Central memory CD4-positive, alpha-beta T cell (primary cell): ENCODE results near the gene TRDN.
"Not testable (repeated sequence)": the region's sequence is repeated elsewhere in the genome, so short reads cannot be mapped to it uniquely, and the experiment has no call there.

Source experiments
- DNase-seq: peaks from one replicate; pipeline ENCODE4 v3.0.0; 2022

Gene TRDN

DNA sequence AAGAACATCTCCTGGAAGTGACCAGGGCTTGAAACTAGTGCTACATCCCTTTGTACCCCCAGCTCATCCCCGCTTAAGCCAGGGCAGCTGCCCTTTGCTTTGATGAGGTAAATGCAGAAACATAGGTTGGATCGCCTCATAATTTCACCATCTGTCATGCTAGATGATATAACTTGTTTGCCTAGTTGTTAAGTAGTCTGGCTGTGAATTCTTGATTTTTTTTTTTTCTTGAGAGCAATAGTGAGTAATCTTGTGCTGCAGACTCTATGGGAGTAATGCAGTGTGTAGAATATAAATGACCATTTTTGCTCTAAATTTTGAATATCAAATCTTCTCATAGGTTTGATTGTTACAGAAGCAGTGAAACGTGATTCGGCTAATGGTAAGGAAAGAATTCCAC, 4.1 kb downstream of the TRDN start:
- DNase-seq = no peak

DNA sequence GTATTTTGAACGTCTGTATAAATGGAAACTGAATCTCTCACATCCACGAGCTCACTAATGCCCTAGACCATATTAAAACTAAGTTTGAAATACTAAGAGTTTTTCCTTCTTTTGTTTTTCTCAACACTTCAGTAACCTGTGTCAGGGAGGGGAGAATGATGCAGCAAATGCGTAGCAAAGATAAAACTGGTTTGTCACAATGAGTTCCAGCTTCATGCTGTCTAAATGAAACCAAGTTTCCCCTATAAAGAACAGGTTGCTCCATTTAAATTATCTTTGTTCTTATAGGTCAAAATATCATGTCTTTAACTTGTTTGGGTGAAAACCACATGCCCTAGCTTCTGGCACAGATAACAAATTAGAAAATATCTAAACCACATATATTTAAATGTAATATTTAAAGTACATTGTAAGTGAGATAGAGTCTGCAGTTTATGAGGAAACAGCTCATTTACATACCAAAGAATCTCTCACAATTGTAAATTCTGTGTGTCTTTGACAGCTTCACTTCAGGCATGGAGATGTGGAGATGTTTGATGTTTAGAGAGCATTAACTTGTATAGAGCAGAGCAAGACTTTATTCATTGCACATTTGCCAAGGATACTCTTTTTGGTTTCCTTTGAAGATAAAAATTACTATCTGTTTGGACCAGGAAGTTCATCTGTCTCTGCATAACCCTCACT, 7.3 kb downstream of the TRDN start:
- DNase-seq = no peak

DNA sequence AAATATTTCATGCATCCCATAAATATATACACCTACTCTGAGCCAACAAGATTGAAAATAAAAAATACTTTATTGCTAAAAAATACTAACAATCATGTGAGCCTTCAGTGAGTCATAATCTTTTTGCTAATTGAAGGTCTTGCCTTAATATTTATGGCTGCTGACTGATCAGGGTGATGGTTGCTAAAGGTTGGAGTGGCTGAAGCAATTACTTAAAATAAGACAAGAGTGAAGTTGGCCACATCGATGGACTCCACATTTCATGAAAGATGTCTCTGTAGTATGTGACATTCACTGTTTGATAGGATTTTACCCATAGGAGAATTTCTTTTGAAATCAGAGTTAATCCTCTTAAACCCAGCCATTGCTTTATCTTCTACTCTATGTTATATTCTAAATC, 11.1 kb downstream of the TRDN start:
- no peak for DNase-seq

- no peak for DNase-seq
These were observed 14.0 kb downstream of the TRDN start for GRCh38 chr6:123622780-123623179.

- no peak for DNase-seq
These were observed 17.6 kb downstream of the TRDN start for GRCh38 chr6:123619156-123619555.

- no peak for DNase-seq
These were observed 19.8 kb downstream of the TRDN start for GRCh38 chr6:123616942-123617341.

DNA sequence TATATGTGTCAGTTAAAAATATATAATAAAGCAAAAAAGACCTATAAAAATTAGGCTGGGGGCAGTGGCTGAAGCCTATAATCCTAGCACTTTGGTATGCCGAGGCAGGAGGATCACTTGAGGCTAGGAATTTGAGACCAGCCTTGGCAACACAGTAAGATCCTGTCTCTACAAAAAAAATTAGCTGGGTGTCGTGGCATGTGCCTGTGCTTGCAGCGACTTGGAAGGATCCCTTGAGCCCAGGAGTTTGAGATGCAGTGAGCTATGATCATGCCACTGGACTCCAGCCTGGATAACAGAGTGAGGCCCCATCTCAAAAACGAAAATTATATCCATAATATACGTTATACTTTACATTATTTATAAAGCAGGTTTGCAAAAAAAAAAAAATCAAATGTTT, 20.7 kb downstream of the TRDN start:
- no peak for DNase-seq

GRCh38 chr6:123610779-123611178, 26.0 kb downstream of the TRDN start:
- no peak for DNase-seq

- DNase-seq = no peak
These were observed 32.7 kb downstream of the TRDN start for GRCh38 chr6:123604067-123604466.

- DNase-seq = no peak
These were observed 38.7 kb downstream of the TRDN start for GRCh38 chr6:123598011-123598410.

DNA sequence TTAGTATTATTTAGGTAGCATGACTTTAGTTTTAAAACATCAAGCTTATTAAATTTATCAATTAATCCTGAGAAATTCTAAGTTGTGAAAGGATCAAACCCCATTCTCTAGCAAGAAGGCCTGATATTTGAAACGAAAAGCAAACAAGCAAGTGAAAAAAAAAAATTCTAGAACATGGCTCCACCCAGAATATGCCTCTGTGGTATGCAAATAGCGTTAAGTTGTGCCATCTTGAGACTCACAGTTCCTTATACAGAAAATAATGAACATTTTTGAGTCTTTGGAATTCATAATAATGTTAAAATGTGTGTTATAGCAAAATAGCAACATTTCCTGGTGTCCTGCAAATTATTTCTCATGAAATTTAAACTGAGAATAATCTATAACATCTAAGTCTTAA, 42.0 kb downstream of the TRDN start:
- no peak for DNase-seq

GRCh38 chr6:123592426-123592825, 44.3 kb downstream of the TRDN start:
- DNase-seq = no peak

- DNase-seq = no peak
These were observed 46.8 kb downstream of the TRDN start for GRCh38 chr6:123589973-123590372.

- DNase-seq = no peak
These were observed 47.4 kb downstream of the TRDN start for GRCh38 chr6:123589317-123589716.

DNA sequence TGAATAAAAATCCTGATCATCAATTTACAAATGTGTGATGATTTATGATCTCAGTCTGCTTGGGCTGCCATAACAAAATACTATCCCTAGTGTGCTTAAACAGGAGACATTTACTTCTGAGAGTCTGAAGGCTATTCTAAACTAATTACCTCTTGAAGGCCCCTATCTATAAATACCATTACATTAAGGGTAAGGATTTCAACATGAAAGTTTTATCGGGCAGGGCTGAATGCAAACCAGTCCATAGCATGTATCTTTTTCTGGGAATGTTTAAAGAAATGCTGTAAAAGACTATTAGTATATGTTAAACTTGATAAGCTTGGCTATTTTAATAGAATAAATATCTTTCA, 48.2 kb downstream of the TRDN start:
- DNase-seq = no peak

- DNase-seq = no peak
These were observed 48.8 kb downstream of the TRDN start for GRCh38 chr6:123587838-123588545.

DNA sequence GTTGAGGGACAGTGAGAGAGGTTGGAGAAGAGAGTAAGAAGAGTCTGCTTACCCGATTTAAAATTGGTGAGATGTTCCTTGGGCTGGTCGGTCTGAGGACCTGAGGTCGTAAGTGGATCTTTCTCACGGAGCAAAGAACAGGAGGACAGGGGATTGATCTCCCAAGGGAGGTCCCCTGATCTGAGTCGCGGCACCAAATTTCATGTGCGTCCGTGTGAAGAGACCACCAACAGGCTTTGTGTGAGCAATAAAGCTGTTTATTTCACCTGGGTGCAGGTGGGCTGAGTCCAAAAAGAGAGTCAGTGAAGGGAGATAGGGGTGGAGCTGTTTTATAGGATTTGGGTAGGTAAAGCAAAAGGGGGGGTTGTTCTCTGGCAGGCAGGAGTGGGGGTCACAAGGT, 49.3 kb downstream of the TRDN start:
- not testable (repeated sequence) for DNase-seq

DNA sequence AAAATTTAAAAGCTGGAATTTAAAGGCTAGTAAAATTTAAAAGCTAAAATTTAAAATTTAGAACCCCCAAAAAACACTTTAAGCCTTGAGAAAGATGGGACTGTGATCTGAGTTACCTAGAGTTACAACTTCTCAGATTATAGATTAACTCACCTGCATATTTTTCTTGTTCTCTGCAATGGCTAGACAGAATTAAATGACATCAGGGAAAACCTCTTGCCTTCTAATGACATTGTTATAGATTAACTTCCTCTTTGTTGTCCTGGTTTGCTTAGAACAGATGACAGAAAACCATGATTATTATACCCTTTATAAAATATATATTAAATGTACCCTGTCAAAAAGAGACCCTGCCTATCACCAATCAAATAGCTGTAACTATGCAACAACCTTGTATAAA, 56.4 kb downstream of the TRDN start:
- DNase-seq = no peak

- DNase-seq = no peak
These were observed 61.6 kb downstream of the TRDN start for GRCh38 chr6:123575188-123575587.

- no peak for DNase-seq
These were observed 65.7 kb downstream of the TRDN start for GRCh38 chr6:123570813-123571684.

DNA sequence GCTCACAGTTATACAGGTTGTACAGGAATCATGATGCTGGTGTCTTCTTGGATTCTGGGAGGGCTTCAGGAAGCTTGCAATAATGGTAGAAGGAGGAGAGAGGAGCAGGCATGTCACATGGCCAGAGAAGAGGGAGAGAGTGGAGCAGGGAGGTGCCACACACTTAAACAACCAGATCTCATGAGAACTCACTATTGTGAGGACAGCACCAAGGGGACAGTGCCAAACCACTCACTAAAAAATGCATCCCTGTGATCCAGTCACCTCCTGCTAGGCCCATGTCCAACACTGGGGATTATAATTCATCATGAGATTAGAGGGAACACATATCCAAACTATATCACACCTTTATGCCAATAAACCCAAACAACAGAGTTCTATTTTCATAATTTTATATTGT, 67.2 kb downstream of the TRDN start:
- no peak for DNase-seq

GRCh38 chr6:123565529-123565928, 71.2 kb downstream of the TRDN start:
- DNase-seq = no peak

GRCh38 chr6:123564361-123564760, 72.4 kb downstream of the TRDN start:
- no peak for DNase-seq

GRCh38 chr6:123562677-123563076, 74.1 kb downstream of the TRDN start:
- no peak for DNase-seq
